Stimulated activated CD8-positive, alpha-beta memory T cell treated with anti-CD3 and anti-CD28 coated beads, Interleukin-12 subunit alpha, Interleukin-12 subunit beta, amount 100 ng/mL, for 4 hours (primary cell): Measurements from ENCODE around the gene TPO.
"Not testable (repeated sequence)": the region's sequence is repeated elsewhere in the genome, so short reads cannot be mapped to it uniquely, and the experiment has no call there.

ENCODE experiments used
- DNase-seq: peaks from one replicate; pipeline ENCODE4 v3.0.0-alpha.2; 2020; ENCODE audit warnings: low read depth

The TPO gene

GRCh38 chr2:1413156-1413710, at the start of gene TPO:
Gene TPO (plus strand): TSS chr2:1413463. CDS start chr2:1414409, 946 bp downstream.
- DNase-seq: no peak

DNA sequence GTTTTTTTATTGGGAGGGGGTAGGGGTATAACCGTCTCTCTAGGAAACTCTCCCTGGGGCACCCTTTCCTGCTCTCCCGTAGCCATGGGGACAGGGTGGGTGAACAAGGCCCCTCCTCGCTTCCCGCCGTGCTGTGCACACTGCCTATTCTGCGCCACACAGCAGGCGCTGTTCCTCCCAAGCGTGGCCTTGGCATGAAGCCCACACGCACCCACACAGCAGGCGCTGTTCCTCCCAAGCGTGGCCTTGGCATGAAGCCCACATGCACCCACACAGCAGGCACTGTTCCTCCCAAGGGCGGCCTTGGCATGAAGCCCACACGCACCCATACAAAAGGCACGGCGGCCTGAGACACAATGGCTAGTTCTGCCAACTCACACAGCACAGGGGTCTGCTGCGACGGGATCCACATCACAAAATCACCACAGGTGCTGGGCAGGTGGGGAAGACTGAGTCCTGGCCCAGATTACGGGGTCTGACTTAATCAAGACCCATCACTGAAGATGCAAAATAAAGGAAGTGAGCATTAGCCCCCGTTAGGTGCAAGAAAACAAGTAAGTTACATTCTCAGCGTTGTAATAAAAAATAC, 46.6 kb upstream of the TPO start:
- no peak for DNase-seq

DNA sequence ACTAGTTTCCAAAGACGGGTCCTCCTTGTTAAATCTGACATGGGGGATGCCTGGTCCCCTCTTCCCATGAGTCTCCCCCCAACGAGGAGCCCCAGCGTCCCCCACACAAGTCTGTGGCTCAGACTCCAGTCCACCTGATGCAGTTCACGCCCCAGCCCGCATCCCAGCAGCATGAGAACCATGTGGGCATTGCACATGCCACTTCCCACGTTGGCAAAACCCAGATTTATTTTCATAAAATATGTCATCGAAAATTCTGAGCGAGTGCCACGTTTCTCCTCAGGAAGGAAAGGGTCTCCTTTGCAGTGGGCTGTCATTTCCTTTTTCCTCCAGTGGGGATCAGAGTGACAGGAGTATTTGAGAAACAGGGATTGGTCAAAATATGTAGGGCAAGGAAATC, 45.7 kb upstream of the TPO start:
- DNase-seq: no peak

DNA sequence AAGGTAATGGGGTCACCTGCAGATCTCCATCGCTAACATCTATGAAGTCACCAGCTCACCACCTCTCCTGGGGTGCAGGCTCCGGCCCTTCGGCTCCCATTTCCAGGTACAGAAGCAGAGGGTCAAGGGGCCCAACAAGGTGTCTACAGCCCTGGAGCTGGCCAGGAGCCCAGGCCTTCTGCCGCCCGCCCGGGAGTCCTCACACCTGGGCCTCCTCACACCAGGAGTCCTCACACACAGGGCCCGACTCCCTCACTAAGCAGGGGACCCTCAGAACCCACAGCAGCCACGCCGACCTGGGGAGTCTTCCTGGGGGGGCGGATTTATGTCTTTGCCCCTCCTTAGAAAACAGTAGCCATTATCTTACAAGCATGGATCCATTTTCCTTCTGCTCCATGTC, 43.4 kb upstream of the TPO start:
- no peak for DNase-seq

- DNase-seq: no peak
Measured at GRCh38 chr2:1370461-1370860, 42.8 kb upstream of the TPO start.

- DNase-seq: no peak
Measured at GRCh38 chr2:1371082-1371481, 42.2 kb upstream of the TPO start.

GRCh38 chr2:1373830-1374229, 39.4 kb upstream of the TPO start:
- no peak for DNase-seq

- no peak for DNase-seq
Measured at GRCh38 chr2:1374287-1374686, 39.0 kb upstream of the TPO start.

GRCh38 chr2:1375794-1376193, 37.5 kb upstream of the TPO start:
- DNase-seq: no peak

DNA sequence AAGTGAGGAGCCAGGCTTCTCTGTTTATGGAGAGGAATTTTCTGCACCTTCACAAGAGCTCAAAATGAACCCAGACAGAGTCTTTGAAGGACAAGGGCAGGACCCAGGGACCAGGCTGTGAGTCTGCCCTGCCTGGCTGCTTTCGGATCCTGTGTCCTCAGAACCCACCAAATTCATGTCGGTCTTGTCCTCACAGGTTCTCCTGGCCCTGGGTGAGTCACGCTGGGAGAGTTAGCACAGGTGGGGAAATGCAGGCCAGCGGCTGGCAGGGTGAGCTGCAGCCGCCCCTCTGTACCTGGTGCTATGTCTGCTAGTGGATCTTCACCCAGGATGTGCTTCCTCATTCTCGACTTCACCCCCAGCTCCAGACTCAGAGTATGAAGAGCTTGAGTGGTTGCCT, 35.8 kb upstream of the TPO start:
- DNase-seq: no peak

- no peak for DNase-seq
Measured at GRCh38 chr2:1378456-1379150, 34.7 kb upstream of the TPO start.

GRCh38 chr2:1381644-1382043, 31.6 kb upstream of the TPO start:
- DNase-seq: no peak

DNA sequence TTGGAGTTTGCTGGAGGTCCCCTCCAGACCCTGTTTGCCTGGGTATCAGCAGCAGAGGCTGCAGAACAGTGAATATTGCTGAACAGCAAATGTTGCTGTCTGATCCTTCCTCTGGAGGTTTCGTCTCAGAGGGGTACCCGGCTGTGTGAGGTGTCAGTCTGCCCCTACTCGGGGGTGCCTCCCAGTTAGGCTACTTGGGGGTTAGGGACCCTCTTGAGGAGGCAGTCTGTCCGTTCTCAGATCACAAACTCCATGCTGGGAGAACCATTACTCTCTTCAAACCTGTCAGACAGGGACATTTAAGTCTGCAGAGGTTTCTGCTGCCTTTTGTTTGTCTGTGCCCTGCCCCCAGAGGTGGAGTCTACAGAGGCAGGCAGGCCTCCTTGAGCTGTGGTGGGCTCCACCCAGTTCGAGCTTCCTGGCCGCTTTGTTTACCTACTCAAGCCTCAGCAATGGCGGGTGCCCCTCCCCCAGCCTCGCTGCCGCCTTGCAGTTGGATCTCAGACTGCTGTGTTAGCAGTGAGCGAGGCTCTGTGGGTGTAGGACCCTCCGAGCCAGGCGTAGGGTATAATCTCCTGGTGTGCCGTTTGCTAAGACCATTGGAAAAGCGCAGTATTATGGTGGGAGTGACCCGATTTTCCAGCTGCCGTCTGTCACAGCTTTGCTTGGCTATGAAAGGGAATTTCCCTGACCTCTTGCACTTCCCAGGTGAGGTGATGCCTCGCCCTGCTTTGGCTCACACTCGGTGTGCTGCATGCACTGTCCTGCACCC, 25.1 kb upstream of the TPO start:
- DNase-seq: not testable (repeated sequence)

GRCh38 chr2:1390118-1390517, 23.1 kb upstream of the TPO start:
- DNase-seq: not testable (repeated sequence)

DNA sequence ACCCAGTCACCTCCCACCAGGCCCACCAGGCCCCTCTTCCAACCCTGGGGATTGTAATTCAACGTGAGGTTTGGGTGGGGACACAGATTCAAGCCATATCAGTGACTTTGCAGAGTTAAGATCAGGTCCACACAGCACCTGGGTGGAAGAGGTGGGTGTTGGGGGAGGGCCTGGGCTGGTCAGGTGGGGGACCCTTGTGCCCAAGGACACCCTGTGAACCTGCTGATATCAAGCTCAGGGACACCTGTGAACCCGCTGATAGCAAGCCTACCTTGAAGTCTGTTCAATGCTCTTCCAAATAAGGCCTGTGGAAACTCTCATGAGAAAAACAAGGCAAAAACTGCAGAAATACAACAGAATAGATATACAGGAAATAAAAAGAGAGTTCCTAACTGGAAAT, 19.9 kb upstream of the TPO start:
- DNase-seq: no peak

GRCh38 chr2:1394709-1395408, 18.4 kb upstream of the TPO start:
- no peak for DNase-seq

DNA sequence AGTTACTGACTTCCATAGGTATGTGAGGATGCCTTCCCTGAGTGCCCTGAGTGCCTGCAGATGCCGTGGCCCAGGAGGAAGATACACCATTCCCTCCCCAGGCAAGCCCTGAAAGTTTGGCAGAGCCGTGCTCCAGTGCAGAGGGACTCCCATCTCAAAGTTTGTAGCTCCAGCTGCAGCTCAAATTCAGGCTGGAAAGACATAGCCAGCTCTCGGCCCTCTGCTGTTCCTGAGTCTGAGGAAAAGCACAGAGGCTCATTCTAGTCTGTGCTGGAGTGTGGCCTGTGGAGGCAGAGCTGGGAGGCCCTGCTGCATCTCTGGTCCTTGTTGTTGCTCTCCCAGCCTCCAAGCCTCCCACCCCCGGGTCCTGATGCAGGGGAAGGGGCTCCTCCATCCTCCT, 15.9 kb upstream of the TPO start:
- DNase-seq: no peak

DNA sequence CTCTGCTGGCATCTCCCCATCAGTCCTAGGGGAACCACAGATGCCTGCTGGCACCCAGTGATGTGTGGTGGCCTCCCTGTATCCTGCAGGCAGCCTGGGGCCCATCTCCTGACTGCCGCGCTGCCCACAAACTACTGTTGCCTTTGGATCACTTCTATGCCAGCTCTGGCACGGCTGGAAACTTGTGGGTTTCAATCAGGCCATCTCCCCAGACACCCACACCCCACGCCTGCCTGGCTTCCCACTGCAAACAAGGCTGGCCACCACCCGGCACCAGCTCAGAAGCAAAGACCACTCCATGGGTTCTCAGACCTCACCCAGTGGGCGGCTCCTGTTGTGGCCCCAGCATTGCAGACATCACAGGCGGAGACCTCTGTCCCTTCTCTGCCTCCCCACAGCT, 15.1 kb upstream of the TPO start:
- no peak for DNase-seq

DNA sequence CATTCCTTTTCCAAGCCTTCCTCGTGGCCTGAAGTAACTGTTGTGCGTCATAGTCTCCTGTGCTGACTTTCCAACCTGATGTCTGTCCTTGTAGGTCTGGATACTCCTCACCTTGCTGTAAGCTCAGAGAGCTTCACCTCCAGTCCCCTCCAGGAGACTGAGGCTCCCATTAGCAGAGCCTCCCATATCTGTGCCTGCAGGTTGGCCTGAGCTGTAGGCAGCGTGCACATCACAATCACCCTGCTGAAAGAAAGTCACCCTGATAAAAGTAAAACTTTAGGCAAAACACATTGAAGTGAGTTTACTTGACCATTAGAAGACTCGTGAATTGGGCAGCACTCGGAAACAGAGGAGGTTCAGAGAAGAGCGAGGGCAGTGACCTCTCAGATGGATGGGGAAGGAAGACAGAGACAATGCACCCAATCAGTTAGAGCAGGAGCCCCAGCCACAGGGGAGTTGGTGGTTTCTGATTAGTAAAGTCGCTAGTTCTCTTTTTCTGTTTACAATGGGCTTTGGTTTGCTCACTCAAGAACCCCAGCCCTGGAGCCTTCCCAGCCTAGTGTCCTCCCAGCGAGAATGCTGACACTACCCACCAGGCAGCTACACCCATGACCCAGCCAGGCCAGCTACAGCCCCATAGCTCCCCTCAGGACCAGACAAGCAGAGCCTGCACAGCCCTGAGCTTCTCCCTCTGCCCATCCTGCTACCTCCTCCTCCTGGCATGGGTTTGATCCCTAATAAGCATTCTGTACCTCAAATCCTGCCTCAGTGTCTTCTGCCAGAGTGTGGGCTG, 12.1 kb upstream of the TPO start:
- DNase-seq: no peak

DNA sequence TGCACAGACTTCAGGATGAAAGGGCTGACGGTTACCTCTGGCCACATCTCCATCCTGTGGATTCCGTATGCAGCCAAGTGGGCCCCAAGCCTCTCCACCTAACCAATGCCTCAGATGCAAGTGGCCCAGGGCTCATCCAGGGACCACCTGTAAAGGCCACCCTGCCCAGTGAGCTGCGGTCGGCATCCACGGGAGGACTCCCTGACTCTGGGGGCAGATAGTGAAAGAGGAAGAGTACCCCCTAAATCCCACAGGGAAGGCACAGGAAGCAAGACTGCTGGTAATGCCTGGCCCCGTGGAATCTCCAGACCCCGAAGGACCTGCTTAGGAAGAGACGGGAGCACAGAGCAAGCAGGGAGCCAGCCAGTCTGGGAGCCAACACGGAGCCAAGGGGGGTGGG, 11.2 kb upstream of the TPO start:
- no peak for DNase-seq

DNA sequence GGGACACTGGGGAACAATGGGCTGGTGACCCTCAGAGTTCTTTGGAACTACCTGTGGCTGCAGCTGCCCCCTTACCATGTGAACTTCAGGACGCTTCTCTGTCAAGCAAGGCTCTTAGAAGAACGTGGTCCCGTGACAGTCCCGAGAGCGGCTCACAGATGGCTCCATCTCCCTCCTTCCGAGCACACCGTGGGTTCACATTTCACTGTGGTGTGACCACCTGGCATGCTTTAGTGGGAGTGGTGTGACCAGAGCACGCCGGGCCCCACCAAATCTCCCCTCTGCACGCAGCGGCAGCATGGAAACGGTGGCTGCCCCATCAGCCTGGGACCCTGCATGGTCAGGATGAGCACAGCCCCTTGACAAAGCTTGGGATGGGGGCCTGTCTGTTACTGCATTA, 9.7 kb upstream of the TPO start:
- DNase-seq: no peak

DNA sequence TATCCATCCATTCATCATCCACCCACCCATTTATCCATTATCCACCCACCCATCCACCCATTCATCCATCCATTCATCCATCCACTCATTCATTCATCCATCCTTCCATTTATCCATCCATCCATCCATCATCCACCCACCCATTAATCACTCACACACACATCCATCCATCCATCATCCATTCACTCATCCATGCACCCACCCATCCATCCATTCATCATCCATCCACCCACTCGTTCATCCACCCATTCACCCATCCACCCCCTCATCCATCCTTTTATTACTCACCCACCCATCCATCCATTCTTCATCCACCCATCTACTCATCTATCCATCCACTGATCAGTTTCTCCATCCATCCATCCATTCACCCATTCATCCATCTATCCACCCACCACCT, 8.1 kb upstream of the TPO start:
- no peak for DNase-seq
